Right atrium auricular region (tissue), 2 donors: ENCODE measurements around the gene IGLON5. TPM values are rescaled to one million over a fixed set of nuclear protein-coding genes. Genes with fewer than 3 reads are reported as not detected.

Source experiments
- DNase-seq: peaks from one replicate; pipeline ENCODE4 v3.0.0-alpha.2; 2019; ENCODE audit warnings: low spot score
- H3K27ac ChIP-seq, 2 donors: fragments of 200-600 bp; sonication (generic); 1 replicate in 1 of 2; 2 replicates in 1 of 2; pipeline ENCODE4 v1.5.1; 2016 to 2019
- H3K27me3 ChIP-seq, 2 donors: fragments of 200-600 bp; sonication (generic); one replicate each; pipeline versions ENCODE4 v1.5.1 to v1.6.0; 2017 to 2019
- H3K36me3 ChIP-seq: fragments of 200-600 bp; sonication (generic); one replicate; pipeline ENCODE4 v1.5.1; 2016
- H3K4me1 ChIP-seq, 2 donors: fragments of 200-600 bp; sonication (generic); one replicate each; pipeline versions ENCODE4 v1.5.1 to v1.6.0; 2017 to 2019
- H3K4me3 ChIP-seq, 2 donors: fragments of 200-600 bp; sonication (generic); 1 replicate in 1 of 2; 2 replicates in 1 of 2; pipeline ENCODE4 v1.5.1; 2017 to 2019; ENCODE audit warnings: mild to moderate bottlenecking in 1 of 2, moderate library complexity in 1 of 2
- H3K9me3 ChIP-seq, 2 donors: fragments of 200-600 bp; sonication (generic); one replicate each; pipeline ENCODE4 v1.5.1; 2019
- total RNA-seq, 2 donors: library from RNA; depleted of rRNA; stranded (reverse); fragments of >200 nt; gene quantifications; one replicate each; pipeline ENCODE4 v1.1.0, GENCODE V29; 2016
- TF ChIP-seq, protein P1 (sequence below), 2 donors: fragments of 200-600 bp; sonication (generic); IDR thresholded peaks; one replicate each; pipeline ENCODE4 v1.5.1; 2019; ENCODE audit warnings: antibody characterized with exemption in 2 of 2

IGLON5 gene
- total RNA-seq, 2 donors from 2014 or later = 0.31 TPM; not detected in 1

DNA sequence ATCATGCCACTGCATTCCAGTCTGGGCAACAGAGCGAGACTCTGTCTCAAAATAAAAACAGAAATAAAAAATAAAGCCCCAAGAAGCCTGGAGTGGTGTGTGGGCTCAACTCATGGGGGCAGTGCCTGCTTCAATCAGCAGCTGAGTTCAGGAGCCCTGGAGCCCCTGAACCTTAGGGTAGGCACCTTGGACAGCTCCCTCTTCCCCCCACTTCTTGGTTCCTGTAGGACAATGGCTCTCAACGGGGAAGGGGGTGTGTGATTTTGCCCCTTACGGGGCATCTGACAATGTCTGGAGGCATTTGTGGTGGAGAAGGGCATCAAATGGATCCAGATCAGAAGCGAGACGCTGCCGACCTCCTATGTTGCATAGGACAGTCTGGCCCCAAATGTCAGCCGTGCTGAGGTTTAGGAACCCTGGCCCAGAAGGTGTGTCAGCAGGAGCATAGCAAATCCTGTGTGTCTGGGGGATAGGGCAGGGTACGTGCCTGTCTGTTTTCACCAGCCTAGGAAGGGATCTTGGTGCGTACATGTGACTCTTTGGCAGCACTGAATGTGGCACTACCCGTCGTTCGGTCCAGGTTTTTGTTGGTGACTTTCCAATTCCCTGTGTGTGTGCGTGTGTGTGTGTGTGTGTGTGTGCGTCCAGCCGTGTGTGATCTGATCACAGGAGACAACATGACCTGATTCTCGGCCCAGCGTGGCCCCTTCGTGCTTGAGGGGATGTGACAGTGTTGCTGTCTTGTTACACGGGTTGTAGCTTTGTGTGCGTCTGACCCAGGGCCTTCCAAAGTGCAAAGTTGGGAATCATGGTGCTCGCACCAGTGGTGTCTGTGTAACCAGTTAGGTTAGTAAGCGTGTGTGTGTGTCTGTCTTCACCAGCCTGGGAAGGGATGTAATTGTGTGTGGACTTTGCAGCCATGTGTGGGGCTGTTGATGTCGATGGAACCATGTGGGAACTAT is 7.5 kb downstream of the IGLON5 start:
- Histone ChIP-seq H3K27ac (no peak overlapping the region), H3K27me3 (no peaks in the 10 kb centered on the region), H3K4me1 (no peaks in the 10 kb centered on the region), H3K9me3 (peaks cover 0 to 8% of the 10 kb centered on the region in 2 donors), H3K4me3 (no peak overlapping the region), H3K36me3 (no peaks in the 10 kb centered on the region)
- TF ChIP-seq, protein P1, sequence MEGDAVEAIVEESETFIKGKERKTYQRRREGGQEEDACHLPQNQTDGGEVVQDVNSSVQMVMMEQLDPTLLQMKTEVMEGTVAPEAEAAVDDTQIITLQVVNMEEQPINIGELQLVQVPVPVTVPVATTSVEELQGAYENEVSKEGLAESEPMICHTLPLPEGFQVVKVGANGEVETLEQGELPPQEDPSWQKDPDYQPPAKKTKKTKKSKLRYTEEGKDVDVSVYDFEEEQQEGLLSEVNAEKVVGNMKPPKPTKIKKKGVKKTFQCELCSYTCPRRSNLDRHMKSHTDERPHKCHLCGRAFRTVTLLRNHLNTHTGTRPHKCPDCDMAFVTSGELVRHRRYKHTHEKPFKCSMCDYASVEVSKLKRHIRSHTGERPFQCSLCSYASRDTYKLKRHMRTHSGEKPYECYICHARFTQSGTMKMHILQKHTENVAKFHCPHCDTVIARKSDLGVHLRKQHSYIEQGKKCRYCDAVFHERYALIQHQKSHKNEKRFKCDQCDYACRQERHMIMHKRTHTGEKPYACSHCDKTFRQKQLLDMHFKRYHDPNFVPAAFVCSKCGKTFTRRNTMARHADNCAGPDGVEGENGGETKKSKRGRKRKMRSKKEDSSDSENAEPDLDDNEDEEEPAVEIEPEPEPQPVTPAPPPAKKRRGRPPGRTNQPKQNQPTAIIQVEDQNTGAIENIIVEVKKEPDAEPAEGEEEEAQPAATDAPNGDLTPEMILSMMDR (IDR thresholded peaks at IDR 0.05) = no peak
- no peak for DNase-seq

DNA sequence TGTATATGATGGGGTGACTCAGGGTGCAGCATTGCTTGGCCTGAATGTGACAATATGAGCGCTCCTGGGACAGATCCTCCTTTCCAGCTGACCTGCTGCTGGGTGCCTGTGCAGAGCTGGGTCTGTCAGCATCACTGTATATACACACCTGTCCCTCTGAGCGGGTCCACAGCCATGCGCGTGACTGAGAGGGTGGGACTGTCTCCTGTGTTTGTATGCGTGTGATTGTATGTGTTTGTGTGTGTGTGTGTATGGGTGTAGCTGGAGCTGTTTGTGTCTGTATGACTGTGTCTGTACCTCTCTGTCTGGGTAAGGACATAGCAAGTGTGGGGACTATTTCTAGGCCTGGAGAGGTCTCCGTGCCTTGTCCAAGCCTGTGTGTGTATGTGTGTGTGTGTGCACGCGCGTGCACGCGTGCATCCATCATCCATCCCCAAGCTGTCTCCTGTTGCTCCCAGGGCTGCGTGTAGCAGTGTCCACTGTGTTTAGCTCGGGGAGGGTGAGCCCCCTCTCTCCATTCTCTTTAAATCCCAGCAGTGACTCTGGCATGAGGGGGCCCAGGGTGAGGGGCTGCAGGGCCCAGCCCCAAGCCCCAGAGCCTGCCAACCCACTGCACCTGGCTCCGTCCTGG is 8.3 kb downstream of the IGLON5 start:
- peaks cover 0 to 4% of the 10 kb centered on the region in 2 donors for H3K9me3 ChIP-seq
- H3K36me3 ChIP-seq = no peaks in the 10 kb centered on the region
- no peak for DNase-seq
- no peak overlapping the region for H3K27ac ChIP-seq
- H3K27me3 ChIP-seq = no peaks in the 10 kb centered on the region
- no peak overlapping the region for H3K4me3 ChIP-seq
- no peaks in the 10 kb centered on the region for H3K4me1 ChIP-seq
- TF ChIP-seq, protein P1 (IDR thresholded peaks at IDR 0.05) = no peak

DNA sequence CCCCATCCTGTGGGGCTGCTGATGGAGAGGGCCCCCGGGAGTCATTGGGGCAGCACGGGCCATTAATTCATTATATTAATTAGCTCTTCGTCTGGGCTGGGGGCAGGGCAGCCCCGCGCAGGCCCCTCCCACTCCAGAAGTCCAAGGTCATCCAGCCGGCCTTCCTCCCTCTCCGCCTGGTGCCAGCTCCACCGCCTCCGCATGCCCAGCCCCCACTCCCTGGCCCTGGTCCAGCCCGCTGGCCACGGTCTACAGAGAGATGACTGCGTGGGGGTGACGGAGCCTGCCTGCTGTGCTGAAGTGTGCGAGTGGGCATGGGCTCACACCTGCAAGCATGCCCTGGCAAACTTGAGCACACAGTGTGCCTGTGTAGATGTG is 8.8 kb downstream of the IGLON5 start:
- Histone ChIP-seq H3K36me3 (no peaks in the 10 kb centered on the region), H3K27me3 (no peaks in the 10 kb centered on the region), H3K27ac (no peak overlapping the region), H3K9me3 (no peaks in the 10 kb centered on the region), H3K4me3 (no peak overlapping the region), H3K4me1 (no peaks in the 10 kb centered on the region)
- TF ChIP-seq, protein P1 (IDR thresholded peaks at IDR 0.05) = no peak
- DNase-seq = no peak

DNA sequence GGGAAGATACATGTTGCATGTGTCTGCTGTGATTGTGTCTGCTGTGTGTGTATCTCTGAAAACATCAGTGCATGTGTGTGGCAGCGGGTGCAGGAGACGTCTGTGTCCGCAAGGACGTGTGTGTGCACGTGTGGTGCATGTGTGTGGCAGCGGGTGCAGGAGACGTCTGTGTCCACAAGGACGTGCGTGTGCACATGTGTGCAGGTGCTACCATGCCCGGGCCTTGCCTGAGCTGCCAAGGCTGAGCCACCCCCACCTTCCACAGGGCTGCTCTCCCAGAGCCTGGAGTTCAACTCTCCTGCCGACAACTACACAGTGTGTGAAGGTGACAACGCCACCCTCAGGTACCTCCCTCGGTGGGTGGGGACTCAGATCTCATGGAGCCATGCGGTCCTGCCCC is 10.4 kb downstream of the IGLON5 start:
- no peak overlapping the region for H3K27ac ChIP-seq
- H3K4me3 ChIP-seq = no peak overlapping the region
- H3K9me3 ChIP-seq = no peaks in the 10 kb centered on the region
- no peaks in the 10 kb centered on the region for H3K36me3 ChIP-seq
- TF ChIP-seq, protein P1 (IDR thresholded peaks at IDR 0.05) = no peak
- peaks cover 0 to 2% of the 10 kb centered on the region in 2 donors for H3K4me1 ChIP-seq
- no peak for DNase-seq
- H3K27me3 ChIP-seq = no peaks in the 10 kb centered on the region

DNA sequence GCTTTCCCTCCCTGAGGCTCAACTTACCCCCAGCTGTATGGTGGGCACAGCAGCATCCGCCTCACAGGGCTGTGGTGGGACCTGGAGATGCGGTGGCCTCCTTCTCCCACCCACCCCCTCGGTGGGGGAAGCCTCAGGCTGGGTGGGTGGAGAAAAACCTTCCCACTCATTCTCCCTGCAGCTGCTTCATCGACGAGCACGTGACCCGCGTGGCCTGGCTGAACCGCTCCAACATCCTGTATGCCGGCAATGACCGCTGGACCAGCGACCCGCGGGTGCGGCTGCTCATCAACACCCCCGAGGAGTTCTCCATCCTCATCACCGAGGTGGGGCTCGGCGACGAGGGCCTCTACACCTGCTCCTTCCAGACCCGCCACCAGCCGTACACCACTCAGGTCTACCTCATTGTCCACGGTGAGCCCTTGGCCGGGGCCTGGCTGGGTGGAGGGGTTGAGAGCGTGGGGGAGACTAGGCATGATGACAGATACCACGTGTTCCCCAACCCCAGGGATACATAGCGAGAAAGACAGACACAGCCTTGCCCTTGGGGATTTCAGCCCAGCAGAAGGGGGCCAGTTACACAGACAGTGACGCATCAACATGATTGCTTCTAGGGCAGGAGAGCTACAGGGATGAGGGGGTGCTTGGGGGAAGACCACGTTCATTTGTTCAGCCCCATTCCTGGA is 12.2 kb downstream of the IGLON5 start:
- H3K27ac ChIP-seq = no peak overlapping the region

More for the DNA sequence above, 12.2 kb downstream of the IGLON5 start:
- Histone ChIP-seq H3K36me3 (no peaks in the 10 kb centered on the region), H3K9me3 (no peaks in the 10 kb centered on the region), H3K4me1 (peaks cover 0 to 15% of the 10 kb centered on the region in 2 donors), H3K4me3 (no peak overlapping the region), H3K27me3 (peaks cover 7 to 14% of the 10 kb centered on the region in 2 donors)
- TF ChIP-seq, protein P1 (IDR thresholded peaks at IDR 0.05) = no peak
- DNase-seq = no peak
